ENCODE data around the gene FOLR3. TPM values are rescaled to one million over a fixed set of nuclear protein-coding genes. Genes with fewer than 3 reads are reported as not detected.

Gene FOLR3
- polyA plus RNA-seq, 1 of the 3 experiments (the other 2 are of a cell fraction), result not detected

GRCh38 chr11:72125956-72126355, 9.6 kb upstream of the FOLR3 start:
- Histone ChIP-seq H3K9ac (no peak overlapping the region), H3K9me2 (no peaks in the 10 kb centered on the region), H3F3A (replicated peaks; ENCODE audit: insufficient read depth) (no peaks in the 10 kb centered on the region), H3K4me1 (ENCODE audit: control insufficient read depth in 1 of 2, insufficient read depth in 2 of 2, low read depth in 1 of 2, low read length in 1 of 2) (no peaks in the 10 kb centered on the region), H4K20me1 (ENCODE audit: insufficient read depth) (no peaks in the 10 kb centered on the region), H2AFZ (ENCODE audit: low read depth) (no peak overlapping the region), H3K4me2 (no peak overlapping the region), H3K79me2 (ENCODE audit: insufficient read depth) (no peaks in the 10 kb centered on the region), H3K27me3 (ENCODE audit: insufficient read depth) (no peaks in the 10 kb centered on the region; the same call in 1 of the 2 replicates), H3K36me3 (replicated peaks in 1 of 2; ENCODE audit: control insufficient read depth in 1 of 2, insufficient read depth in 2 of 2, low read length in 1 of 2) (no peaks in the 10 kb centered on the region), H3K4me3 (ENCODE audit: low read depth in 2 of 2, low read length in 1 of 2) (no peak overlapping the region), H3K9me3 (peaks cover 5% of the 10 kb centered on the region; the same call in 1 of the 2 replicates), H3K27ac (ENCODE audit: low read depth in 2 of 2, low read length in 1 of 2) (no peak overlapping the region)
- WGBS (ENCODE audit: low lambda C conversion rate), result 16% methylated on average over 1 of the region's 1 CpG
- DNase-seq, result no peak
- CTCF ChIA-PET, result interaction anchor here (0.8 to 2.2 kb wide), 5 partner anchors 15 to 309 kb away, joined by 3 to 12 read pairs (median 4); partner anchors contain the start of genes CLPB and XNDC1N
- POLR2A ChIA-PET, result no interaction called here
- TF ChIP-seq TCF12 (IDR thresholded peaks at IDR 0.05) (no peak), USF1 (IDR thresholded peaks at IDR 0.05; ENCODE audit: borderline replicate concordance, low read depth) (no peak), RXRA (IDR thresholded peaks at IDR 0.05; ENCODE audit: borderline replicate concordance, low read depth) (no peak), GABPA (IDR thresholded peaks at IDR 0.05; ENCODE audit: low read depth) (no peak), POLR2AphosphoS5 (IDR thresholded peaks at IDR 0.05; ENCODE audit: low read depth, low read length) (no peak), FOSL2 (IDR thresholded peaks at IDR 0.05; ENCODE audit: borderline replicate concordance, low read depth) (no peak), SIN3A (IDR thresholded peaks at IDR 0.05; ENCODE audit: borderline replicate concordance, low read depth, low read length) (no peak), REST (IDR thresholded peaks at IDR 0.05; ENCODE audit: low read depth, low read length) (no peak), FOXJ3 (CRISPR knock-in tag; IDR thresholded peaks at IDR 0.05) (no peak), ELF1 (IDR thresholded peaks at IDR 0.05) (no peak), ZBTB33 (IDR thresholded peaks at IDR 0.05; ENCODE audit: borderline replicate concordance, low read depth) (no peak), RAD21 (IDR thresholded peaks at IDR 0.05; ENCODE audit: low read length) (no peak), IRF3 (IDR thresholded peaks at IDR 0.05; ENCODE audit: low read depth, low read length) (no peak), SMC3 (IDR thresholded peaks at IDR 0.05; ENCODE audit: low read depth, low read length) (no peak), FOXM1 (IDR thresholded peaks at IDR 0.05; ENCODE audit: low read depth) (no peak), TEAD4 (IDR thresholded peaks at IDR 0.05; ENCODE audit: borderline replicate concordance, insufficient read depth) (no peak), CHD2 (IDR thresholded peaks at IDR 0.05; ENCODE audit: low read length, partially characterized antibody) (no peak)

Data from SK-N-SH (cell line).